Breast epithelium (tissue), 3 donors: Measurements from ENCODE around the gene GCNT4.

ENCODE experiments used
- CTCF ChIP-seq, 3 donors: fragments of 450-650 bp; IDR thresholded peaks; one replicate each; pipeline ENCODE4 v1.5.1; 2016 to 2017; ENCODE audit warnings: antibody characterized with exemption in 3 of 3, mild to moderate bottlenecking in 3 of 3, moderate library complexity in 3 of 3
- POLR2A ChIP-seq: fragments of 450-650 bp; IDR thresholded peaks from one replicate; pipeline ENCODE4 v1.6.1; 2016; ENCODE audit warnings: antibody characterized with exemption, mild to moderate bottlenecking, moderate library complexity

DNA sequence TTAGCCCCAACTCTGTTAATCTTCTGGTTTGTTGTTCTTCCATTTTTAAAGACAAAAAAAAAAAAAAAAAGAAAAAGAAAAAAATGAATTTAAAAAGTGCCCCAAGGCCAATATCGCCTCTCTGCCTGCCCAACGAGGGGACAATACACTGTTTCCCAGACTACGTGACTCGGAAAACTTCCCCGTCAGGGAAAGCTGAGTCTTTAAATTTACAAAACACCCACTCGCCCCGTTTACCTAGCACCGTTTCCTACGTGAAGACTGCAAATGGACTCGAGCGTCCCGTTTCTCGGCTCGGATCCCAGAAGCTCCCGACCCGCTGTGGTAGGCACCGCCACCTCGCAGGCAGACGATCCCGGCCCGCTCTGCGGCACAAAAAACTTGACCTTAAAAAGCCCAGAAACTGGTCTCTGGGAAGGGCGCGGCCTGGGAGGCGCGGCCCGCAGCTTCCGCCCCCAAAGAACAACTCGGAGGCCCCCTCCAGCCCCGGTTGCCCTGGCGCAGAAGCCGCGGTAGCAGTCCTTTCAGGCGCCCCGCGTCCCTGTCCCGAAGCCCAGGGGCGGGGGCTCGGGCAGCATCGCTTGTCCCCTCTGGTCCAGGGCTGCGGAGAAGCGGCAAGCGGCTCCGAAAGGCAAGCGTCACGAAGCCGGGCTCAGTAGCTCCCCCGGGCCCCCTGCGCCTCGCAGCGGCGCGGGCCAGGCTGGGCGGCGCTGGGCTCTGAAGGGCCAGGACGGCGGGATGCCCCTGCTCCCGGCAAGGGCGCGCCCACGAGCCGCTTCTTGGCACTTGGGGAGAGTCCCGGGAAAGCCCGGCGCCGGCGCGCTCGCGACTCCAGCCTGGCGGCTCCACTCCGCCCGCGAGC, at the start of gene GCNT4:
- no peak for TF ChIP-seq CTCF (IDR thresholded peaks at IDR 0.05)
- no peak for TF ChIP-seq POLR2A
